22Rv1 (cell line): ENCODE data around the gene MUTYH.

ENCODE experiments used
- CTCF ChIP-seq: fragments of 450-650 bp; IDR thresholded peaks from 2 replicates; pipeline ENCODE4 v1.5.1; 2017; ENCODE audit warnings: mild to moderate bottlenecking
- ZFX ChIP-seq: fragments of 450-650 bp; IDR thresholded peaks from 2 replicates; pipeline ENCODE4 v1.6.1; 2017; ENCODE audit warnings: antibody characterized with exemption, borderline replicate concordance

DNA sequence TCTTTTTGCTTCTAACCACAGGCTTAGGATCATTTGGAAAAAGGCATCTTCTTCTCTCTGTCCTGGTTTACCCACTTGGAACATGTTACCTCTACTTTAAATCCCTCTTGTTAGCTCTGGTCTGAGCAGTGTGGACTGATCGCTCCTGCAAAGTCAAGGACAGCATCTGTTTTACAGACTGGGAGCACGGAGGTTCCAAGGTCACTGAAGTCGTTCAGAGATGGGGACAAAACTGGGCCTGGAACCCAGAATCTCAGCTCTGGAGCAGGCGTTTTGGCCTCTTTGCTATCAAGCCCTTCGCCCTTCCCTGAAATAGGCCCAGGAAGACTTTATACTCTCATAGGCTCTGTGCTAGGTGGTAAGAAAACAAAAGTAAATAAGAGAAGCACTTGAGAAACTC, 11.3 kb upstream of the MUTYH start:
- no peak for TF ChIP-seq CTCF
- TF ChIP-seq ZFX, result no peak
